Rectal smooth muscle tissue (tissue), 1 donor: ENCODE measurements around the gene ASCC1.

ENCODE experiments used
- H3K27ac ChIP-seq: one replicate; pipeline ENCODE4 v1.7.0; 2013; ENCODE audit warnings: low read depth, low read length, inconsistent platforms
- H3K27me3 ChIP-seq: one replicate; pipeline ENCODE4 v1.7.0; 2013; ENCODE audit warnings: low read length; ENCODE audit not compliant: control insufficient read depth, insufficient read depth
- H3K36me3 ChIP-seq: one replicate; pipeline ENCODE4 v1.7.0; 2013; ENCODE audit warnings: low read length; ENCODE audit not compliant: control insufficient read depth, insufficient read depth
- H3K4me1 ChIP-seq: one replicate; pipeline ENCODE4 v1.7.0; 2013; ENCODE audit warnings: low read length; ENCODE audit not compliant: control insufficient read depth, insufficient read depth
- H3K4me3 ChIP-seq: one replicate; pipeline ENCODE4 v1.7.0; 2013; ENCODE audit warnings: low read length
- H3K9ac ChIP-seq: one replicate; pipeline ENCODE4 v1.7.0; 2013; ENCODE audit warnings: low read length

The ASCC1 gene

DNA sequence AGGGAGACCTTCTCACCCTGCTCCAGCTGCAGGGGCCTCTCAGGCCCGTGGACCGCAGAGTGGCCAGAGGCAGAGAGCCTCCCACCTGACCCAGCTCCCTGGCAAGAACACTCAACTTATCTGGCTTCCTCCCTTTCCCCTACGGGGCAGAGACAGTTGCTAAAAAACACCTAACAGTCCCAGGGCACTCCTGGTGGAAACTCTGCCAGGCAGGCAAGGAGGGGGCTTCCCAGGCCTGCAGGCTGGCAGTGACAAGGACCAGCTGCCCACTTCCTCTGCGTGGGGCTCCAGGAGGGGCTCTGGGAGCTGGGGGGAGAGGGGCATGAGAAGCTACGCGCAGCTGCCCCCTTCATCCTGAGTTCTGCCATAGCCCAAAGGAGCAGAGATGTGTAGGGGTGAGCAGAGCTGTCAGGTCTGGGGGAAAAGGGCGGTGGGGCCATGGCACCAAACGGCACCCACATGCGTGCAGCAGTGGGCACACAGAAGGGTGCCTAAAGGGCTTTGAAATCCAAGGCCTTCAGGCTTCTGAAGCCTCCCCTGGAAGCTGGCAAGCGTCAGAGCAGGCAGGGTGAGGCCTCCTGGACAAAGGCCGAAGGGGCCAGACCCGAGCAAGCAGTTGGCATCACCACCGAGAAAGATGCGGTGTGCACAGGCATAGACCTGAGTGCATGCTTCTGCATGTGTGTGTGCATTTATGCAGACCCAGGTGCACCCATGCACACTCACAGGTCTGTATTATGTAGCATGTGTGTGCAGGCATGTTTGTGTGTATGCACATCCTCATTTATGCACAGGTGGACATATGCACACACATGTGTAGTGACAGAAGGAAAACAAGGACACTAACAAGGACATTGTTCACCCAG, 142.1 kb downstream of the ASCC1 start:
- no peaks in the 10 kb centered on the region for H3K27me3 ChIP-seq
- no peaks in the 10 kb centered on the region for H3K36me3 ChIP-seq
- no peak overlapping the region for H3K4me3 ChIP-seq
- H3K27ac ChIP-seq, result no peak overlapping the region
- no peak overlapping the region for H3K9ac ChIP-seq
- H3K4me1 ChIP-seq, result no peaks in the 10 kb centered on the region

DNA sequence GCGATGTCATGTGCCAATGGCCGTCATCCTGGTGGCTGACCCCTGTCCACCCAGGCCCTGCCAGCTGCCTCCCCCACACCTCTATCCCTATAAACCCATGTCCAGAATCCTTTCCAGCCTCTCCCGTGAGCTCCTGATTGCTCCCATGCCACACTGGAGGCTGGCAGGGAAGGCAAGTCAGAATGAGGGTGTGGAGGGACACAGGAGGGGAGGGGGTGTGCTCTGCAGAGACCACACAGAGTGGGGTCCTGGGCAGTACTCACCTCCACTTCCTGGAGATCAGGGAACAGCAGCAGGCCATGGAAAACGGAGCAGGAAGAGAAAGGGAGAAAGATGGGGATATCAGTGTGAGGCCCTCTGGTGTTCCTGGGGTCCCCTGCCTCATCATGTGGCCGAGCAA, 143.4 kb downstream of the ASCC1 start:
- no peak overlapping the region for H3K27ac ChIP-seq
- H3K4me1 ChIP-seq, result no peaks in the 10 kb centered on the region
- H3K36me3 ChIP-seq, result no peaks in the 10 kb centered on the region

DNA sequence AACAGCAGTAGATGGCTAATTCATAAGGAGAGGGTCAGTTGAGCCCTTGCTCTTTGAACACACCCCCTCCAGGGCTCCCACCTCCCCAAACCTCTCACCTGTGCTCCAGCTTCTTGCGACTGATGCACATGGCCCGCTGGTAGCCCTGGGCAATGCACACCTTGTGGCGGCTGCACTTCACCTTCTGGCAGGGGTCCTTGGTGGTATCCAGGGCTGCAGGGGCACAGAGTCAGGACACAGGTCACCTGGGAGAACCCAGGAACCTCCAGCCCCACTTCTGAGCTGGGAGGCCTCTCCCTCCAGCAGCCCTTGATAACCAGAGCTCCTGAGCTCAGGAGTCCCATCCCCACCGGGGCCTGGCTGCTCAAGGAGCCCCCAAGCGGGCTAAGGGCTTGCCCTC, 144.0 kb downstream of the ASCC1 start:
- H3K4me1 ChIP-seq, result no peaks in the 10 kb centered on the region

More for the DNA sequence above, 143.4 kb downstream of the ASCC1 start:
- H3K4me3 ChIP-seq, result no peak overlapping the region
- no peak overlapping the region for H3K9ac ChIP-seq
- no peaks in the 10 kb centered on the region for H3K27me3 ChIP-seq

DNA sequence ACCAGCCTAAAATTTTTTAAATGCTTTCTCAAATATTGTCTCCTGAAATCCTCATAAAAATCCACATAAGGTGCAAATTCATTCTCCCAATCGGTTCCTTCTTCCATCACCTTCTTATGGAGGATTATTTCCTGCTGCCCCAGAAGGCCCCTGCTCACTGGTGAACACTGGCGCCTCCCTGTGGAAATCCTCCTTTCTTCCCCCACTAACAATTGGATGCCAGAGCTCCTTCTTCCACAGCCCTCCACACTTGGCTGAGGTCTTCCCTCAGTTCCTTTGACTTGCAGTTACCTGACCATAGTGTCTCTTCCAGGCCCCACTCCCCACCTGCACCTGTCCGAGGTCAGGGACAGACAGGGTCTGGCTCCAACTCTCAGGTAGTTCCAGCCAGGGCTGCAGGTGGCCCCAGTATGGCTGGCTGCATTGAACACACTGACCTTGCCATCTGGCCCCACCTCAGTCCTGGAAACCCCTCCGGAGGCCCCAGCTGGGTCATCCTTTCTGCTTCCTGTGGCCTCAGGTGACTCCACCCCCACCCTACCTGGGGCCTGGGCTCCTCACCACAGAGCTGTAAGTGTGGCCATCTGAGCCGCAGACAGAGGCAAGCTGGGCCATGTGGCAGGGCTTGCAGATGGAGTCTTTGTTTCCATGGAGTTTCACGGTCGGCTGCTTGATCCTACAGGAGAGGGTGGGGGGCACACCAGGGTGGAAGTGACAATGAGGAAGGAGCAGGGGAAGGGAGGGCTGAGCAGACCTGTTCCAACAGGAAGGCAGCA, 146.1 kb downstream of the ASCC1 start:
- no peak overlapping the region for H3K27ac ChIP-seq
- no peaks in the 10 kb centered on the region for H3K4me1 ChIP-seq
- H3K4me3 ChIP-seq, result no peak overlapping the region
- no peaks in the 10 kb centered on the region for H3K27me3 ChIP-seq
- H3K36me3 ChIP-seq, result no peaks in the 10 kb centered on the region
- H3K9ac ChIP-seq, result no peak overlapping the region

More for the DNA sequence above, 144.0 kb downstream of the ASCC1 start:
- no peak overlapping the region for H3K27ac ChIP-seq
- H3K36me3 ChIP-seq, result no peaks in the 10 kb centered on the region
- no peak overlapping the region for H3K9ac ChIP-seq
- H3K4me3 ChIP-seq, result no peak overlapping the region
- no peaks in the 10 kb centered on the region for H3K27me3 ChIP-seq

DNA sequence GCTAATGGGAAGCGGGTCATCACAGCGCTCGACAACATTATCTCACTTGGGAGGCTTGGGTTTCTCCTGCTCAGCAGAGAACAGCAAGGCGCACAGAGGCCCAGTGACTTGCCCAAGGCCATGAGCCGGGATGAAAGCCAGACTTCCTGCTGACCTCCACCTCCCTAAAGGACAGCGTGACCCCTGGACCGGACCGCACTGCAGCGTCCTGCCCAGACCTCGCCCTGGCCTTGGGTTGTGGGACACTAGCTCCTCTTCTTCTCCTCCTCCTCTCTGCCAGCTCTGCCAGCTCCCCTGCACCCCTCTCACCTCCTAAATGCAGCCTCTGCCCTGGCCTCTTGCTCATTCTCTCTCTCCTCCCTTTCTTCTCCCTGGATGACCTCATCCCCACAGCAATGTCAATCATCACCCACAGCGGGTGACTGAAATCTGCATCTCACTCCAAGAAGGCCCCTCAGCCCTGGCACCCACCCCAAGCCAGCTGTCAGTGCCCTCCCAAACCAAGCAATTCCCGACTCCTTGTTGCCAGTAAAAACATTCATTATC, 147.1 kb downstream of the ASCC1 start:
- Histone ChIP-seq H3K27me3 (no peaks in the 10 kb centered on the region), H3K4me1 (no peaks in the 10 kb centered on the region), H3K36me3 (no peaks in the 10 kb centered on the region), H3K4me3 (no peak overlapping the region), H3K9ac (no peak overlapping the region), H3K27ac (no peak overlapping the region)

DNA sequence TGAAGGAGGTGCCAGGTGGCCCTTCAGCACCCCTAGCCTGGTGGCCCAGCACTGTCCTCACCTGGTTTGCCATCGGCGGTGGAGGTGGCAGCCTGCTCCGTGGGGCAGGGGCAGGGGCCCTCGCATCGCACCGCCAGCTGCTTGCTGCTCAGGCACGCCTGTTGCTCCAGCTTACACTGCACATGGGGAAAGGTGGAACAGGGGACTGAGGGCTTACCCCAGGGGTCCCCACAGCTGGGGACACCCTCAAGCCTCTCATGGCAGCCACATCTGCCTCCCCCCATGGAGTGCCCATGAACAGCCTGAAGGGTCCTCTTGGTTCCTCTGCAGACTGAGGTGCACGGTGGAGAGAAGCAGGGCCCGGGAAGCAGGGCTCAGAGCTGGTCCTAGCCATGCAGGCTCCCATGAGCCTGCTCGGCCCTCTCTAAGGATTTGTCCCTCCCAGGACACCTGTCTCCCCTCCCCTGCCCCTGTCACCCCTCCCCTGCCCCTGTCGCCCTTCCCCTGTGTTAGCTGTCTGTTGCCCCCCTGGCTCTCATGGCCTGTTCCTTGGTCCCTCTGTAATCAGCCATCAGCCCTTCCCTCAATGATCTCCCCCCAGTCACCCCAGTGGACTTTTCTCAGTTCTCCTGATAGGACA, 147.8 kb downstream of the ASCC1 start:
- H3K9ac ChIP-seq, result no peak overlapping the region
- H3K27me3 ChIP-seq, result no peaks in the 10 kb centered on the region
- no peaks in the 10 kb centered on the region for H3K4me1 ChIP-seq
- no peaks in the 10 kb centered on the region for H3K36me3 ChIP-seq
- no peak overlapping the region for H3K27ac ChIP-seq
- H3K4me3 ChIP-seq, result no peak overlapping the region

DNA sequence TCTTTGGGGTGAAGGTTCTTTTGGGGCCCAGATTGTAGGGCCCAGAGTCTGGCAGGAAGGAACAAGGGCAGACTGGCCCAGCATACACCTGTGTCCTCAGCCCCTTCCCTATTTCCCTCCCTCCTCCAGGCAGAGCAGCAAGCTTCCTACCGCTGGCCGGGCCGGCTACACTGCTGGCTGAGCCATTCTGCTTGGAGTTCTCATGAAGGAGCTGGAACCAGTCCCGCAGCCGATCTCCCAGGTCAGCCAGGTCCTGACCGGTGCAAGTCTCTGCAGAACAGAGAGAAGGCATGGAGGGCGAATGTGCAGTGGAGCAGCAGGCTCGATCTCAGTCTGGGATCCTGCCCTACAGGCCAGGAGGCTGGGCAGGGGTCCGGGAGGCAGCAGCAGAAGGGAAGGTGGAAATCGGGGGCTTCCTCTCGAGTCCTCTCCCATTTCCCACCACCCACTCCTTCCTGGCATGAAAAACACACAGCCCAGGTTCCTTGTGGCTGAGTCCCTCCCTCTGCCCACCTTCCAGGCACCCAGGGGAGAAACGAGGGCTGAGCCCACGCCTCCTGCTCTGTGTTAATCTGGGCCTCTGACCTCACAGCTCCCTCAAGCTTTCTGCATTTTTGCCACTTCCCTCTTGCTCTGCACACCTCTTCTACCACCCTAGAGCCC, 148.5 kb downstream of the ASCC1 start:
- Histone ChIP-seq H3K27ac (no peak overlapping the region), H3K27me3 (no peaks in the 10 kb centered on the region), H3K4me3 (no peak overlapping the region), H3K9ac (no peak overlapping the region), H3K4me1 (no peaks in the 10 kb centered on the region), H3K36me3 (no peaks in the 10 kb centered on the region)

DNA sequence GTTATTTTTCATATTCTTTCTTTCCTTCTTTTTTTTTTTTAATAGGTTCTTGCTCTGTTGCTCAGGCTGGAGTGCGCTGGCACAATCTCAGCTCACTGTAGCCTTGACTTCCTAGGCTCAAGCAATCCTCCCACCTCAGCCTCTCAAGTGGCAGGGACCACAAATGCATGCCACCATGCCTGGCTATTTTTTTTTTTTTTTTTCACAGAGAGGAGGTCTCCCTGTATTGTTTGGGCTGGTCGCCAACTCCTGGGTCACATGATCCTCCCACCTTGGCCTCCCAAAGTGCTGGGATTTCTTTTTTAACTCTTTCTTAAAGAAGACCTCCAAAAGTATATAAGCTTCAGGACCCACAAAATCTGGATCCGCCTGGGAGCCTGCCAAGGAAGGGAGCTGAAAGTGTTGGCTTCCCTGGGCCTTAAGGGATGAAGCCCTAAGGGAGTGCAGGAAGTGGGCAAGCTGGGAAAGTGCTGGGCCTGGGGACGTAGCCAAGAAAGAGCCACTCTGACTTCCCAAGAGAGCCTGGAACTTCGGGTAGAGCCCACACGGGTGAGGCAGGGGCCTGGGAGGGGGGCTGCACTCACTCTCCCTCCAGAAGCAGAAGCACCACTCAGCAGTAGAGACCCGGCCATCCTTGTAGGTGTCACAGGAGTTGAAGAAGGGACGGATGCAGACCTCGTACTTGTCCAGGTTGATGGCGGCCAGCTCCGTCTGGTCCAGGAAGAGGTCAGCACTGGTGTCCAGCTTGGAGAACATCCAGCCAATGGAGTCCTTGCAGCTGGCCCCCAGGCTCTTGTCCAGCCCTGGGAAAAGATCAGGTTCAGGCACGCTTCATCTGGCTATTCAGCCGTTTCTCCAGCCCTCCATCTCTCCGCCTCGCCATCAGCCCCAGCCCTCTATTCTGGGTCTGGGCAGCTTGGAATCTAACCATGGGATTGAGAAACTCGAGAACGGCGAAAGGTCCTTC, 149.5 kb downstream of the ASCC1 start:
- Histone ChIP-seq H3K9ac (no peak overlapping the region), H3K36me3 (no peaks in the 10 kb centered on the region), H3K27me3 (no peaks in the 10 kb centered on the region), H3K4me3 (no peak overlapping the region), H3K4me1 (no peaks in the 10 kb centered on the region), H3K27ac (no peak overlapping the region)

DNA sequence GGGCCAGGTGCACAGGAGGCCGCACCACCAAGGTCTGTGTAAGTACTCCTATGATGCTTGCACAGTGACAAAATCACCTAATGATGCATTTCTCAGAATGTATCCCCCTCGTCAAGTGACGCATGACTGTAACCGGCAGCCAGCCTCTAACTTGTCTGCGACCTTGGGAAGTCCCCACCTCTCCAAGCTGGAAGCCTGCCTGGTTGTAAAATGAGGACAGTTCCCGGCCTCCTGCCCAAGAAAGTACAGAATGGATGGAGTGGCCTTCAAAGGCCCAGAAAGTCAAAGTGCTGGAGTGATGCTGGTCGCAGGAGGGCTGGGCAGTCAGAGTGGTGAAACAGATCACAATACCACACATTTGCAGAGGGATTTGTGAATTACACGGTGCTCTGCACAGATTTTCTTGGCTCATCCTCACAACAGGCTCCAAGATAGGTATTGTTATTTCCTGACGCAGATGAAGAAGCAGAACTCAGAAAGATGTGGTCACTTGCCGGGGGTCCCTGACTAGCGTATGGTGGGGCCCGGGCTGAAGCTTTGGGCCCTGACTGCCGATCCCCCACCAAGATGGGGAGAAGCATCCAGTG, 150.5 kb downstream of the ASCC1 start:
- Histone ChIP-seq H3K9ac (no peak overlapping the region), H3K36me3 (no peaks in the 10 kb centered on the region), H3K4me3 (no peak overlapping the region), H3K27ac (no peak overlapping the region), H3K27me3 (no peaks in the 10 kb centered on the region), H3K4me1 (no peaks in the 10 kb centered on the region)

DNA sequence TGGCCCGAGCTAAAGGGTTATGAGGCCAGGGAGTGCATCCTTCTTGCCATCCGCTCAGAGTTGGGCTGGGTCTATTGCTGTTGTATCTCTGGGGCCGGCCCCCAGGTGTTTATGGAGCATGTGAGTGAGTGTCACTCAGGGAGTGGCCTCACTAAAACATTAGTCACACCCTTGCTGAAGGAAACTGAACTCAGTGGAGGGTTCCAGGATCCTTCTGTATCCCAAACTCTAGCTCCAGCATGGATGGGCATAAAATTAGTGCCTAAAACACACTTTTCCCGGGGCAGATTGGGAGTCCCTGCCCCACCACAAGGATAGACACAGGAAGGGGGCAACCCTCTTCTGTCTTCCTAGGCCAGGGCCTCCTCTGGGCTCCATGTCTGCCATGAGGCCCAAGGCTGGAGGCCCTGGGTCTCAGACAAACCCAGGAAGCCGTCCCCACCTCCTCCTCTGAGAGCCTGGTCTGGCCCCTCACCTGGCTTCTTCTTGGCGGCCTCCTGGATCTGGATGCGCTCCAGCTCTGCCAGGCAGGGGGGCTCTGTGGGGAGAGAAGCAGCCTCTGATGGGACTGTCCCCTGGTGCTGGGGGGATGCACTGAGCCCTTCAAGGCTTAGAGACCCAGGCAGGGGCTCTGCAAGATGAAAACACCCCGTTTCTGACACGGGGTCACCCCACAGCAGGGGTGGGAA, 152.2 kb downstream of the ASCC1 start:
- no peak overlapping the region for H3K27ac ChIP-seq
- H3K27me3 ChIP-seq, result no peaks in the 10 kb centered on the region
- H3K4me1 ChIP-seq, result no peaks in the 10 kb centered on the region
- no peaks in the 10 kb centered on the region for H3K36me3 ChIP-seq
- no peak overlapping the region for H3K4me3 ChIP-seq
- no peak overlapping the region for H3K9ac ChIP-seq
